Urinary bladder (tissue), 4 donors: ENCODE data around the gene CAP2. TPM values are rescaled to one million over a fixed set of nuclear protein-coding genes. Genes with fewer than 3 reads are reported as not detected.
"Not testable (repeated sequence)": the region's sequence is repeated elsewhere in the genome, so short reads cannot be mapped to it uniquely, and the experiment has no call there.

ENCODE experiments used
- DNase-seq: peaks from one replicate; pipeline ENCODE4 v3.0.0-alpha.2; 2015; ENCODE audit errors: extremely low spot score
- H3K27ac ChIP-seq: one replicate; pipeline ENCODE4 v1.5.1; 2013; ENCODE audit warnings: low read depth, mild to moderate bottlenecking, moderate library complexity
- H3K36me3 ChIP-seq: one replicate; pipeline ENCODE4 v1.6.1; 2013; ENCODE audit warnings: mild to moderate bottlenecking, moderate library complexity; ENCODE audit not compliant: insufficient read depth
- H3K4me1 ChIP-seq: one replicate; pipeline ENCODE4 v1.6.1; 2013; ENCODE audit warnings: mild to moderate bottlenecking, moderate library complexity; ENCODE audit not compliant: insufficient read depth
- H3K4me3 ChIP-seq: one replicate; pipeline ENCODE4 v1.5.1; 2013; ENCODE audit warnings: low read depth, low read length
- WGBS: extraction: QIAGEN DNeasy Blood & Tissue Kit; methylation state at CpG from one replicate; pipeline ENCODE4 v1.1.7; 2013; 5-methylcytosine and 5-hydroxymethylcytosine counted together
- polyA plus RNA-seq: library from polyadenylated mRNA; stranded (reverse); fragments of 200-250 nt; gene quantifications from one replicate; pipeline ENCODE4 v1.2.3, GENCODE V29; 2013
- total RNA-seq: library from RNA; depleted of rRNA; stranded (reverse); fragments of >200 nt; gene quantifications from one replicate; pipeline ENCODE4 v1.2.3, GENCODE V29; 2014
- donor health status: healthy with polysubstance abuse.
- donor health status: healthy.

The CAP2 gene
- total and polyA plus RNA-seq, 2 donors = 19.0 to 34.3 TPM

DNA sequence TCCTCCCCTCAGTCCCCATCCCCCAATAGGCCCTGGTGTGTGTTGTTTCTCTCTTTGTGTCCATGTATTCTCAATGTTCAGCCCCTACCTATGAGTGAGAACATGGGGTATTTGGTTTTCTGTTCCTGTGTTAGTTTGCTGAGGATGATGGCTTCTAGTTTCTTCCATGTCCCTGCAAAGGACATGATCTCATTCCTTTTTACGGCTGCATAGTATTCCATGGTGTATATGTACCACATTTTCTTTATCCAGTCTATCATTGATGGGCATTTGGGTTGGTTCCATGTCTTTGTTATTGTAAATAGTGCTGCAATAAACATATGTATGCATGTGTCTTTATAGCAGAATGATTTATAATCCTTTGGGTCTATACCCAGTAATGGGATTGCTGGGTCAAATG, 21.0 kb downstream of the CAP2 start:
- H3K27ac ChIP-seq, H3K4me1 ChIP-seq, H3K36me3 ChIP-seq, DNase-seq, H3K4me3 ChIP-seq: not testable (repeated sequence)
- 94% methylated on average over 1 of the region's 1 CpG for WGBS

DNA sequence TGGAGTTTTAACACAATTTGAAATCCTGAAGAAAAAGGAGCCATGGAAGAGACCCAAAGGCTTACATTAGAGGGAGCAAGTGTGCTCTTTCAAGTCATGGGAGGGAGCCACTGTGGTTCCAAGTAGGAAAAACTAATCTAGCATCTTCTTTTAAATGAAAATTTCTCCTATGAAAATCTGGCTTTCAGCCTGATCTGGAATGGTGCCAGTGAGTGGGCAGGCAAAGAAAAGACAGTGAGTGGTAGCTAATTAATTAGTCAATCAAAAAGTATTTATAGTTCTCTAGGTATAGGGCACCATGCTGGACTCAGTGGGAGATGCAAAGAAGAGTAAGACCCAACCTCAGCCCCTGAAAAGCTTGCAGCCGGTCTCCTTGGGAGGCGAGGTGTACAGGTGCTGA, 21.9 kb downstream of the CAP2 start:
- H3K36me3 ChIP-seq = peaks cover 2% of the 10 kb centered on the region
- no peak for DNase-seq
- H3K4me3 ChIP-seq = no peak overlapping the region
- H3K27ac ChIP-seq = no peak overlapping the region
- 98% methylated on average over 2 of the region's 2 CpGs for WGBS
- no peaks in the 10 kb centered on the region for H3K4me1 ChIP-seq

DNA sequence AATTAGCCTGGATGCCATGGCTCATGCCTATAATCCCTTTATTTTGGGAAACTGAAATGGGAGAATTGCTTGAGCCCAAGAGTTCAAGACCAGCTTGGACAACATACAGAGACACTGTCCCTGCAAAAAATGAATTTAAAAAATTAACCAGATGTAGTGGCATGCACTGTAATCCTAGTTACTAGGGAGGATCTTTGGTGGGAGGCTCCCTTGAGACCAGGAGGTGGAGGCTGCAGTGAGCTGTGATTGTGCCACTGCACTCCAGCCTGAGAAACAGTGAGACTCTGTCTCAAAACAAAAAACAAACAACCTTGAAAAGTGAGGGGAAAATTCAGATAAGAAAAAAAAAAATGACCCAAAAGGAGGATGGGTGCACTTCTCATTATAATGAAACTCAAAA, 23.4 kb downstream of the CAP2 start:
- Histone ChIP-seq H3K4me3 (no peak overlapping the region), H3K4me1 (no peaks in the 10 kb centered on the region), H3K36me3 (peaks cover 2% of the 10 kb centered on the region), H3K27ac (no peak overlapping the region)
- no peak for DNase-seq

DNA sequence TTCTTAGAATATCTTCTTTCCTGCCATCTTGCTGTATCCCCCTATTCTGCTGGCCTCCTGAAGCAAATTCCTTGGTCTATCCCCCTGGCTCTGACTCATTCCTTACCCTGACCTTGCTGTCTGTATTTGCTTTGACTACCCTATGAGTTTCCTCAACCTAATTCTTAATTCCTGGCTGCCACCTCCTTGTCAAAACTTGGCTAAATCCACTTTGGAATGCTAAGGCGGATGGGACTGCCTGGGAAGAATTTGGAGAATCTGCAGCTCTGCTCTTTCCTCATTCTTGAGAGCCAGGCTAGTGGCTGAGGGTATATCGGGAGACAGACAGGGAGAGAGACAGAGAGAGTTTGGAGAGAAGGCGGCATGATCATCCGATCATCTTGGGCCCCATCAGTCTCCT, 24.4 kb downstream of the CAP2 start:
- H3K27ac ChIP-seq = no peak overlapping the region
- no peaks in the 10 kb centered on the region for H3K4me1 ChIP-seq
- peaks cover 2% of the 10 kb centered on the region for H3K36me3 ChIP-seq
- DNase-seq = no peak
- 29% methylated on average over 4 of the region's 4 CpGs for WGBS
- no peak overlapping the region for H3K4me3 ChIP-seq

DNA sequence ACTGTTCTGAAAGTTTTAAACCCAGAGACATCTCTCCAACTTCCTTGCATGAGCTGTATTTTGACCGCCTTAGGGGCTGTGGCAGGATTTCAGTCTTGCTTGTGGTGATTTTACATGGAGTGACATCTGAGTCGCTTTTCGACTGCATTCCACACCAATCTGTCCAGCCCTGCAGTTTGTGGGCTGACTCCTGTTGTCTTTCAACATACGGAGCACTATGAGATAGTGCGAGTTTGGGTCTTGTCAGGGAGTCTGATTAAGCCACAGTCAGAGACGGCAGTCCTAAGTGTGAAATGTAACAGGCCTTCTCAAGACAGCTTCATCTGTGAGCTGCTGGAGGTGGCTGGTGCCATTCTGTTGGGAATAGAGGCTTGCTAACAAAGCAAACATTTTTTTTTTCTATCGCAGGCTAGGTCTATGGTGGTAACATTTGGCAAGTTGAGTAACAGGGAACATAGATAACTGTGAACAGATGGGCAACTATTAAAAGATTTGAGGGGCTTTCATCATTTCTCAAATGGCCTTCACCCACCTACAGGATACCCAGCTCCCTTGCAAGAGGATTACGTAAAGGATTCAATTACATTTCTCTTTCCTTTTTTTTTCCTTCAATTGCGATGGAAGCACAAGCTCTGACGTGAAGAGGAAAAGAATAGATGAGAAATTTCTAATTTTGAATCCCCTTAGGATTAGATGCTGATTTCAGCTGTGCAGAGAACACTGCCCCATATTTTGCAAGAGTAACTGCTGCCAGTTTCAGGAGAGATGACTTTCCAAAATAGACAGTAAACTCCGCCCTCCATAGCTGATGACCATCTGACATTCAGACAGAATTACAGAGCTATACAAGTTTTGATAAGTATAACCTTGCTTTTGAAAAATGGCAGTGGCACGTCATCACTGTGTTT, 25.1 kb downstream of the CAP2 start:
- peaks cover 2% of the 10 kb centered on the region for H3K36me3 ChIP-seq
- no peak for DNase-seq
- H3K27ac ChIP-seq = no peak overlapping the region
- no peak overlapping the region for H3K4me3 ChIP-seq
- no peaks in the 10 kb centered on the region for H3K4me1 ChIP-seq
- WGBS = 43% methylated on average over 12 of the region's 12 CpGs

DNA sequence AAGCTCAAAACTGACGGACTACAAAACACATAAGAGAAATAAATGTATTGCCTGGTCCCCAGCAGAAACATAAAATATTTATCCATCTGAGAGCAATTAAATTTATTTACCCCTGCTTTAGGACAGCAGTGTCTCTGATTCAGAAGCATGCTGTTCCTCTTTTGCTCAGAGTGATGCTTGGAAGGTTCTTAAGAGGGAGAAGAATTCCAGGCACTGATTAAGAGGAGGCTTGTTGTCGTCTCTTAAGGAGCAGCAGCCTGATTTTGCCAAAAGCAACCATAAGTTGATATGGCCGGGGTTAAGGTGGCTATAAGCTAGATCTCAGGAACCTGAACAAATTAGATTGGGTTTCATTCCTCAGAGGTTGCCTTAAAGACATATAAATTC, 25.8 kb downstream of the CAP2 start:
- 56% methylated on average over 3 of the region's 3 CpGs for WGBS
- Histone ChIP-seq H3K4me1 (no peaks in the 10 kb centered on the region), H3K36me3 (peaks cover 2% of the 10 kb centered on the region), H3K4me3 (no peak overlapping the region), H3K27ac (no peak overlapping the region)
- DNase-seq = no peak

DNA sequence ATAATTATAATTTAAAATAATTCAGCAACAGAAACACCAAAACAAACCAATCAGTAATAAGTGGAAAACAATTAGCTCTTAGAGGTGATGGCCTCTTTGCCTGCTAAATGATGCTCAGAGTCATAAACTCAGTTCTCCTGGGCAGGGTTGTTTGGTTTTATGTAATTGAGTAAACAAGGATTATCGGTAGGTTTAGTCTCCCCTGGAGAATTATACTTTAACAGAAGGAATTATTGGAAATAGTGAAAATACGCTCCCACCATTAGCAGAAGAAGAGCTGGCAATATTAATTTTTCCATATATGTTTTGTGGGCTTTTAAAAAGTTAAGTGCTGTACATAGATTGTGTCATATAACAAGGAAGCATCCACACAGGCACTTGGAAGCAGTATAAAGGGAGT, 27.0 kb downstream of the CAP2 start:
- H3K4me1 ChIP-seq = no peaks in the 10 kb centered on the region
- 76% methylated on average over 2 of the region's 2 CpGs for WGBS
- H3K36me3 ChIP-seq = peaks cover 2% of the 10 kb centered on the region
- H3K4me3 ChIP-seq = no peak overlapping the region
- no peak for DNase-seq
- H3K27ac ChIP-seq = no peak overlapping the region

DNA sequence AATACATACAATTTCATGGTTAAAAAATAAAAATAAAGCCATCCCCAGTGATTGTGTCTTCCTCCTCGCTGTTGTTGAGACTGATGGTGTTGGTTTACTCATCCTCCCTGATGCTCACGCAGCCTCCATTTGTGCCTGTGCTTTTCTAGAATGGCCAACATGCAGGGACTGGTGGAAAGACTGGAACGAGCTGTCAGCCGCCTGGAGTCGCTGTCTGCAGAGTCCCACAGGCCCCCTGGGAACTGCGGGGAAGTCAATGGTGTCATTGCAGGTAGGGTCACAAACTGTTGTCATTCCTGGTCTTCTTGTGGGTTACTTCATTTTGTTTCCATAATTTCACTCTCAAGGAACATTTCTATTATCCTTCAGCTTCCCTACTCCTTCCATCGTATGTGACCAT, 28.0 kb downstream of the CAP2 start:
- 87% methylated on average over 7 of the region's 7 CpGs for WGBS
- DNase-seq = no peak
- Histone ChIP-seq H3K4me3 (no peak overlapping the region), H3K36me3 (peaks cover 2% of the 10 kb centered on the region), H3K27ac (no peak overlapping the region), H3K4me1 (no peaks in the 10 kb centered on the region)

DNA sequence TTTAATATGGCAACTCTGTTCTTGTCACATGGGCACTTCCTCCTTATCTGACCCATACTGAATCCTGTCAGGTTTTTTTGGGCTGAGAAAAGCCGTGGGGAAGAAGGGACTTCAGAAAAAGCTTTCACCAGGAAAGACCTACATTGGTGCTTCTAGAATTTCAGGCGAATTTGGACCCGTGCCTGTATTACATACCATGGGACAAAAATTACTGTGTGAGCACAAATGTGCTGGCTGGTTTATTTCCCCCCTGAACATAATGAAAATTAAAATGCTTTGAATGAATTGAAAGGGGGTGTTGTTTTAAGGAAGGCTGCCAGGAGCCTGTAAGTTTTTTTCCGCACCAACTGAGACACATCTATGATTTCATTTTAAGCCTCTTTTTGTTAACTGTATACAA, 29.6 kb downstream of the CAP2 start:
- Histone ChIP-seq H3K36me3 (peaks cover 2% of the 10 kb centered on the region), H3K4me1 (no peaks in the 10 kb centered on the region), H3K27ac (no peak overlapping the region), H3K4me3 (no peak overlapping the region)
- 70% methylated on average over 4 of the region's 4 CpGs for WGBS
- no peak for DNase-seq

DNA sequence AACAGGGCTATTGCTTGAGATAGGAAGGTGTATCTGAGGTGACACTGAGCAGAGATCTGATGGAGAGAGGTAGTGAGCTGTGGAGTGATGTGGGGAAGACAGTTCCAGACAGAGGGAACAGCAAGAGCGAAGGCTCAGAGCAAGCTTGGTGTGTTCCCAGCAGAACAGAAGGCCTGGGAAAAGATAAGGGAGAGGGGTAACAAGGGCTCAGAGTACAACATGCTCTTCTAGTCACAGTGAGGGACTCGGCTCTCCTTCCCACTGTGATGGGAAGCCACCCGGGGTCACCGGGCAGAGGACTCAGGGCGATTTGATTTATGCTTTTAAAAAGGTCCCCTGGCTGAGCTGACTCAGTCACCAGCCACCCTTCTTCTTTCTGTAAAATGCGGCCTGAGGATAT, 33.7 kb downstream of the CAP2 start:
- Histone ChIP-seq H3K4me3 (no peak overlapping the region), H3K4me1 (peaks cover 1% of the 10 kb centered on the region), H3K27ac (no peak overlapping the region), H3K36me3 (no peaks in the 10 kb centered on the region)
- 95% methylated on average over 6 of the region's 6 CpGs for WGBS
- no peak for DNase-seq

DNA sequence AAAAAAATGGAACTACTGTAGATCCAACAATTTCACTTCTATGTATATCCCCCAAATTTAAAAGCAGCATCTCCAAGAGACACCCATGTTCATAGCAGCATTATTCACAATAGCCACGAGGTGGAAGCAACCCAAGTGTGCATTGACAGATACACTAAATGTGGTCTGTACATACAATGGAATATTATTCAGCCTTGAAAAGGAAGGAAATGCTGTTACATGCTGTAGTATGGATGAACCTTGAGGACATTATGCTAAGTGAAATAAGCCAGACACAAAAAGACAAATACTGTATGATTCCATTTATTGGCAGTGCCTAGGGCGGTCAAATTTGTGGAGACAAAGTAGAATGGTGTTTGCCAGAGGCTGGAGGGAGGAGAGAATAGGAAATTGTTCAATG, 34.2 kb downstream of the CAP2 start:
- Histone ChIP-seq H3K4me1 (peaks cover 1% of the 10 kb centered on the region), H3K4me3 (no peak overlapping the region), H3K27ac (no peak overlapping the region), H3K36me3 (no peaks in the 10 kb centered on the region)
- WGBS = 92% methylated on average over 2 of the region's 2 CpGs
- no peak for DNase-seq

DNA sequence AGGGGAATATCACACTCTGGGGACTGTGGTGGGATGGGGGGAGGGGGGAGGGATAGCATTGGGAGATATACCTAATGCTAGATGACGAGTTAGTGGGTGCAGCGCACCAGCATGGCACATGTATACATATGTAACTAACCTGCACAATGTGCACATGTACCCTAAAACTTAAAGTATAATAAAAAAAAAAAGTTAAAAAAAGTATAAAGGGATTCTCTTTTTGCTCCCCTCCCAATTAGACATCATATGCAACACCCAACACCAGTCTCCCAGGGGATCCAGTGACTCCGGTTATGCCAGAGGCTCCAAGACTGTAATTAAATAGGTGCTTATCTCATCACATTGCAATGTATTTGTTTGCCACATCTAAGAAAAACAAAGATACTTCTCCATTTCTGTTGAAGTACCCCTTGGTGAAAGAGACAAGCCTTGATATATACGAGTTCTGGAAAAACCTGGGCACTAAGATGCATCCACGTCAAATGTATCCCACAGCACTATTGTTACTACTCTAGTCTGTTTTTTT, 35.3 kb downstream of the CAP2 start:
- H3K4me3 ChIP-seq, H3K27ac ChIP-seq, H3K4me1 ChIP-seq, DNase-seq, H3K36me3 ChIP-seq: not testable (repeated sequence)
- WGBS = 83% methylated on average over 3 of the region's 5 CpGs

DNA sequence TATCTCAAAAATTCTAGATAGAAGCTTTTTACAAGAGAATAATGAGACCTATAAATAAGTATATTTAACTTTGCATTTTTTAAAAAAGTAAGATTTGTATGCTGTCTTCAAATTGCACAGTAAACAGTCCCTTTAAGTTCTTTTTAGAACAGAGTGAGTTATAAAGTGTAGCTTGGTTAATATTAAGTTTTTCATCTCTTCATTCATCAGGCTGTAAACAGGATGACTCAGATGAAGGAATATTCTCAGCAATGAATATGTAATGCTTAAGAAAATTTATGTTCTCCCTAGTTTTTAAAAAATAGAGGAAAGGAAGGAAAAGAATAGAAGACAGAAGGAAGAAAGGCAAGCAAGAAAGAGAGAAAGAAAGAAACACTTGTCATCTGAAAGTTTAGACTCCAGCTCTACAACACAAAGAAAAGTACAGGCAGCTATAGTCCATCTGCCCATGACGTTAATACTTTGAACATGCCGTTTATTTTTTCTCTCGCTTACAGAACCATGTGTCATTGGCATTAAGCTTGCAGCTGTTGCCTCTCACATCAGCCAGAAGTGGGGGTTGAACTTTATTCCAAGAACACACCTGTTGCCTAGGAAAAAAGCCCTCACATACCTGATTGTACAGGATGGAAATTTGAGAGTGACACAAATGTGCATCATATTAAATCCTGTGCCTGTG, 36.1 kb downstream of the CAP2 start:
- peaks cover 1% of the 10 kb centered on the region for H3K4me1 ChIP-seq
- no peak for DNase-seq

DNA sequence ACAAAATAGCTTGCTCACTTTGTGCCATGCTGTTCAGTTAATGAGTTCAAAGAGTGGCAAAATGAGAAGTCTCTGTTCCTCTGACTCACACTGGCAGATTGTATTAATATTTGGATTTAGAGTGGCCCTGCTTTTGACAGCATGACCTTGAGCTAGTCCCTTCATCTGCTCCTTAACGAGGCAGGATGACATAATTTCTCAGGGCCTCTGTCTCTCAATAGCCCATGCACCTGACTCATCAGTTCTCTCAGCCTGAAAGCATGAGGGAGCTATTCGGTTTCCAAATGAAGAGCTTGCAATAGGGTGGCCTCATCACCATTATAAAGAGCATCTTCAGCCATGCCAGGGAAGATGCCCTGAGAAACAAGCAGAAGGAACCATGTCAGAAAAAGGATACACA, 38.2 kb downstream of the CAP2 start:
- DNase-seq = no peak
- H3K4me3 ChIP-seq = no peak overlapping the region
- H3K27ac ChIP-seq = no peak overlapping the region
- no peaks in the 10 kb centered on the region for H3K36me3 ChIP-seq
- peaks cover 1% of the 10 kb centered on the region for H3K4me1 ChIP-seq
- WGBS = 50% methylated on average over 2 of the region's 2 CpGs

More for the DNA sequence above, 36.1 kb downstream of the CAP2 start:
- Histone ChIP-seq H3K4me3 (no peak overlapping the region), H3K36me3 (no peaks in the 10 kb centered on the region), H3K27ac (no peak overlapping the region)
- 32% methylated on average over 3 of the region's 3 CpGs for WGBS
